Right ventricle myocardium inferior (tissue), 1 donor: Measurements from ENCODE around the gene OR4A5. TPM values are rescaled to one million over a fixed set of nuclear protein-coding genes. Genes with fewer than 3 reads are reported as not detected.
"Not testable (repeated sequence)": the region's sequence is repeated elsewhere in the genome, so short reads cannot be mapped to it uniquely, and the experiment has no call there.

Experiments used
- ATAC-seq: fragments of 200-7000 bp; cut with Tn5 transposase; one replicate; pipeline ENCODE4 v1.9.1; 2020; ENCODE audit warnings: mild to moderate bottlenecking, moderate library complexity
- DNase-seq: peaks from one replicate; pipeline ENCODE4 v3.0.0; 2021; ENCODE audit errors: missing footprints
- intact Hi-C: fragments of 100-400 bp; cut with DNase I; formaldehyde crosslinking; loops from one replicate; pipeline ENCODE4 v1.11.0; 2022
- long read RNA-seq: library from polyadenylated mRNA; unstranded; transcript quantifications from one replicate; pipeline ENCODE4 v2.0.0, GENCODE V29; 2021
- total RNA-seq: library from RNA; stranded (reverse); fragmentation: NEBNext Ultra II Directional; extraction: Animal tissue kit (Norgen Biotek cat#: 25700); gene quantifications from one replicate; pipeline ENCODE4 v1.2.1, GENCODE V29; 2021
- donor health status: DM: no; HTN: yes; CAD: no; lungs with severe emphysema.

OR4A5 gene
- total RNA-seq: not detected
- long read RNA-seq: 0 reads

- DNase-seq, intact Hi-C loops, ATAC-seq: not testable (repeated sequence)
Measured at GRCh38 chr11:54706532-54706931, at the start of gene OR4A5. TSS of gene OR4A5 (plus strand) at chr11:54706832. CDS start at chr11:54706885, 53 bp downstream.

- DNase-seq, intact Hi-C loops, ATAC-seq: not testable (repeated sequence)
Measured at GRCh38 chr11:54720094-54720493, 13.5 kb downstream of the OR4A5 start.

Other genes with a start within 250 kb of the OR4A5 start
- gene OR4C46, start 102.8 kb upstream of the OR4A5 start, total RNA-seq: not detected